GM23248 (cell line): ENCODE results near the gene ZNF292. TPM values are rescaled to one million over a fixed set of nuclear protein-coding genes. Genes with fewer than 3 reads are reported as not detected.
"Not testable (repeated sequence)": the region's sequence is repeated elsewhere in the genome, so short reads cannot be mapped to it uniquely, and the experiment has no call there.

Experiments
- DNase-seq: peaks from one replicate; pipeline ENCODE4 v3.0.0-alpha.2; 2015
- H2AFZ ChIP-seq: fragments of 200-600 bp; sonication (generic); 2 replicates; pipeline ENCODE4 v1.6.1; 2016; ENCODE audit warnings: antibody characterized with exemption
- H3F3A ChIP-seq: fragments of 200-600 bp; sonication (generic); 2 replicates; pipeline ENCODE4 v1.6.1; 2016; ENCODE audit warnings: mild to moderate bottlenecking, antibody characterized with exemption, mixed run types; ENCODE audit not compliant: insufficient read depth
- H3K27ac ChIP-seq: fragments of 200-600 bp; sonication (generic); 2 replicates; pipeline ENCODE4 v1.5.1; 2016; ENCODE audit warnings: mild to moderate bottlenecking
- H3K27me3 ChIP-seq: fragments of 200-600 bp; sonication (generic); replicated peaks from 2 replicates; pipeline ENCODE4 v1.6.1; 2016; ENCODE audit warnings: mild to moderate bottlenecking; ENCODE audit not compliant: insufficient read depth
- H3K36me3 ChIP-seq: fragments of 200-600 bp; sonication (generic); 2 replicates; pipeline ENCODE4 v1.6.1; 2016; ENCODE audit warnings: low read depth, mild to moderate bottlenecking
- H3K4me1 ChIP-seq: fragments of 200-600 bp; sonication (generic); 2 replicates; pipeline ENCODE4 v1.6.1; 2016; ENCODE audit warnings: mild to moderate bottlenecking; ENCODE audit not compliant: insufficient read depth
- H3K4me2 ChIP-seq: fragments of 200-600 bp; sonication (generic); one replicate; pipeline ENCODE4 v1.6.1; 2016; ENCODE audit warnings: mild to moderate bottlenecking; ENCODE audit not compliant: unreplicated experiment
- H3K4me3 ChIP-seq: fragments of 200-600 bp; sonication (generic); 2 replicates; pipeline ENCODE4 v1.5.1; 2016; ENCODE audit warnings: mild to moderate bottlenecking
- H3K79me2 ChIP-seq: fragments of 200-600 bp; sonication (generic); 2 replicates; pipeline ENCODE4 v1.6.1; 2016; ENCODE audit warnings: mild to moderate bottlenecking; ENCODE audit not compliant: insufficient read depth
- H3K9ac ChIP-seq: fragments of 200-600 bp; sonication (generic); 2 replicates; pipeline ENCODE4 v1.6.1; 2016; ENCODE audit warnings: mild to moderate bottlenecking
- H3K9me2 ChIP-seq: fragments of 200-600 bp; sonication (generic); 2 replicates; pipeline ENCODE4 v1.6.1; 2016; ENCODE audit warnings: mixed run types, mild to moderate bottlenecking, moderate library complexity; ENCODE audit not compliant: insufficient read depth
- H3K9me3 ChIP-seq: fragments of 200-600 bp; sonication (generic); one replicate; pipeline ENCODE4 v1.6.1; 2017; ENCODE audit warnings: low read depth
- H4K20me1 ChIP-seq: fragments of 200-600 bp; sonication (generic); 2 replicates; pipeline ENCODE4 v1.6.0; 2016; ENCODE audit not compliant: insufficient read depth
- EZH2 ChIP-seq: fragments of 200-600 bp; sonication (generic); IDR thresholded peaks from 2 replicates; pipeline ENCODE4 v1.6.1; 2018; ENCODE audit warnings: antibody characterized with exemption, mild to moderate bottlenecking; ENCODE audit not compliant: insufficient read depth, poor library complexity, severe bottlenecking
- EZH2phosphoT487 ChIP-seq: fragments of 200-600 bp; sonication (generic); IDR thresholded peaks from 2 replicates; pipeline ENCODE4 v1.6.1; 2018; ENCODE audit warnings: antibody characterized with exemption, moderate library complexity, mild to moderate bottlenecking, low read depth; ENCODE audit not compliant: insufficient read depth
- WGBS, 2 experiments: methylation state at CpG; one replicate each; pipeline ENCODE4 v1.1.6; 2015 to 2017; ENCODE audit warnings: low lambda C conversion rate in 2 of 2, low coverage in 1 of 2; ENCODE audit errors: missing lambda C conversion rate in 2 of 2; 5-methylcytosine and 5-hydroxymethylcytosine counted together
- in situ Hi-C: fragments of 300-500 bp; cut with MboI; formaldehyde crosslinking; loops from 2 replicates; pipeline ENCODE4 v1.15.0; 2020
- polyA plus RNA-seq: library from polyadenylated mRNA; unstranded; fragments of >200 nt; fragmentation: Nextera tagmentation; extraction: Ambion mirVana; gene quantifications from 2 replicates; pipeline ENCODE4 v1.2.1, GENCODE V29; 2016
- total RNA-seq: library from RNA; depleted of rRNA; stranded (reverse); fragments of >200 nt; shearing (Covaris generic); gene quantifications from 2 replicates; pipeline ENCODE4 v1.2.3, GENCODE V29; 2014

The ZNF292 gene
- total and polyA plus RNA-seq, 2 experiments from 2014 or later, result 14.1 to 21.7 TPM

DNA sequence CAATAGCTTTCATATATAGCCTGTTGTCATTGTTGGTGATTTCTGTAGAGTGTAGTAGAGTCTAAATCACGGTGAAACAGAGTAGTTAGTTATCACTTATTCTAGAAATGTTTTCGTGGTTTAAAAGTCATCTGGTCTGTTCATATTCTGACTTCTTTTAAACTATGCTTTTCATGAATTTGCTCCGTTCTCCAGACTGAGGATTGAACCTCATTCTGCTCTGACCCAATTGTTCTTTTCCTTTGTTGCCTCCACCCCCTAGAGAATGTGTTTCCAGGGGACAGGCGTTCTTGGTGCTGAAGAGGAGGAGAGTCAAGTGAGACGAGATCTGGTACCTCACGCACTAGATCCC is 748 bp upstream of the ZNF292 start:
- Histone ChIP-seq H3K4me2 (peak overlapping the region; percentile 89), H3K4me1 (peaks cover 38% of the 10 kb centered on the region), H2AFZ (peak overlapping the region; percentile 93), H4K20me1 (peaks cover 11% of the 10 kb centered on the region; the same call in 1 of the 2 replicates), H3K9ac (peak overlapping the region; percentile 88), H3K27ac (peak overlapping the region; percentile 93), H3K27me3 (no peaks in the 10 kb centered on the region), H3F3A (peaks cover 37% of the 10 kb centered on the region), H3K36me3 (0 out of 2 replicates have a peak, but pooled peaks cover 3% of the 10 kb centered on the region), H3K9me3 (no peaks in the 10 kb centered on the region), H3K9me2 (no peaks in the 10 kb centered on the region), H3K4me3 (peak overlapping the region; percentile 84), H3K79me2 (peaks cover 56% of the 10 kb centered on the region)
- no peak for DNase-seq
- in situ Hi-C loops, result no loop called here
- TF ChIP-seq EZH2phosphoT487, result no peak
- TF ChIP-seq EZH2, result no peak
- WGBS, 2 experiments, result 0 to 3% methylated on average over 6 of the region's 6 CpGs

DNA sequence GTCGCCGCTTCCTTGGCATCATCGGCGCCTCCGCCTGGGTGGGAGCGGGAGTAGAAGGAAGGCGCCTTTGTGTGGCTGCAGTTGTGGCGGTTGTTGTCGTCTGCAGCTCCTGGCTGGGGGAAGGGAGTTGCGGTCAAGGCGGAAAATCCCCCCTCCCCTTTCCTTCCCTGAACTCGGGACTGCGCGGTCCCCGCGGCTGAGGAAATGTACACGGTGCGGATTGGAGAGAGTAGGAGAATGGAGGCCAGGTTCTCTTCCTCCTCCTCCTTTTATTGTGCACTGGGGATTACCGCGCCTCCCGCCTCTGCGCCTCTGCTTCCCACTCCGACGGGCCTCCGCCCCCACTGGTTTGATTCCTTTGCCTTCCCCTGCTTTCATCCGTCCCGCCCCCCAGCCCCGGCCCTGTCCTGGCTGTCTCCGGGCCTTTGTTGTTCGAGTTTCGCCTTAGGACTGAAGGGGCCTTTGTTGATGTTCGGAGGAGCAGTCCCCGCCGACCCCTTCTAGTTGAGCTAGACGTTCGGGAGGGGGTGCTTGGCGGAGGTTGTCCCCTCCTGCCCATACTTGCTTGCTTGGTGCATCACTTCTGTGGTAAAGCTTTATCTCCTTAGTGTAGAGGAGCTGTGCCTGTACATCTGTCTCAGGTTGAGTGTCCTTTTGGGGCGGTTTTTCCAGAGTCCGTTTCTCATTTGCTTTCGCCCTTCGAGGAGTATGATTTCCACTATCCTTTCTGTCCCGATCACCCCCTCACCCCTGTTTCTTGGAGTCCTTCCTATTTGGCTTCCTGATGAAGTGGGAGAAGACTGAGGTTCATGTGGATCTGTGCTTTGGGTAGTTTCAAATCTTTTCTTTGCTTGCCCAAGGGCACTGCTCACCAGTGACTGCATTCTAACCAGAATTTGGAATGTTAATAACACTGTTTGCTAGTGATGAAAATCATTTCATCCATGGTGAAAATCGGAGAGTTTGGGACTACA is 764 bp downstream of the ZNF292 start:
- no peaks in the 10 kb centered on the region for H3K27me3 ChIP-seq
- peak; percentile 83 for DNase-seq
- no peaks in the 10 kb centered on the region for H3K9me3 ChIP-seq
- peak overlapping the region; percentile 89 for H3K4me2 ChIP-seq
- H3K4me3 ChIP-seq, result peak overlapping the region; percentile 84
- H4K20me1 ChIP-seq, result peaks cover 19% of the 10 kb centered on the region; the same call in 1 of the 2 replicates
- H3K9me2 ChIP-seq, result no peaks in the 10 kb centered on the region
- in situ Hi-C loops, result no loop called here
- H3K27ac ChIP-seq, result peak overlapping the region; percentile 93
- H3K36me3 ChIP-seq, result 0 out of 2 replicates have a peak, but pooled peaks cover 3% of the 10 kb centered on the region
- H3F3A ChIP-seq, result peaks cover 37% of the 10 kb centered on the region
- peak overlapping the region; percentile 88 for H3K9ac ChIP-seq
- no peak for TF ChIP-seq EZH2phosphoT487
- no peak for TF ChIP-seq EZH2
- 1 to 2% methylated on average over 25 to 43 of the region's 43 CpGs for WGBS, 2 experiments
- peaks cover 37% of the 10 kb centered on the region for H3K4me1 ChIP-seq
- H2AFZ ChIP-seq, result peak overlapping the region; percentile 93
- peaks cover 71% of the 10 kb centered on the region for H3K79me2 ChIP-seq

GRCh38 chr6:87157596-87157995 is 2.2 kb downstream of the ZNF292 start:
- H3K9me3 ChIP-seq, DNase-seq, H3K9me2 ChIP-seq, H2AFZ ChIP-seq, in situ Hi-C loops, H3K27me3 ChIP-seq, H3K36me3 ChIP-seq: not testable (repeated sequence)
- Histone ChIP-seq H4K20me1 (peaks cover 23% of the 10 kb centered on the region; the same call in 1 of the 2 replicates), H3K4me2 (peak overlapping the region; percentile 89), H3K4me1 (peaks cover 34% of the 10 kb centered on the region), H3K27ac (peak overlapping the region; percentile 93; the same call in 1 of the 2 replicates), H3F3A (peaks cover 32% of the 10 kb centered on the region), H3K4me3 (peak overlapping the region; percentile 84), H3K79me2 (peaks cover 85% of the 10 kb centered on the region), H3K9ac (peak overlapping the region; percentile 88)
- 88 to 89% methylated on average over 10 of the region's 10 CpGs for WGBS, 2 experiments

DNA sequence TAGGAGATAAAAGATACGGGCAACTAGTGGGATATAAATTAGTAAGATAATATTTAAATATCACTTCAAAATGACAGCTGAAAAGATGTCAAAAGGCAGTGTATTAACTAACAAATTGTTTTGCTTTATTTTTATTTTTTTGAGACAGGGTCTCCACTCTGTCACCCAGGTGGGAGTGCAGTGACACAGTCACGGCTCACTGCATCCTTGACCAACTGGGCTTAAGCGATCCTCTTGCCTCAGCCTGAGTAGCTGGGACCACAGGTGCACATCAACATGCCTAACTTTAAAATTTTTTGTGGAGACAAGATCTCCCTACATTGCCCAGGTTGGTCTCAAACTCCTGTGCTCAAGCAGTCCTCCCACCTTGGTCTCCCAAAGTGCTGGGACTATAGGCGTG is 5.9 kb downstream of the ZNF292 start:
- peaks cover 25% of the 10 kb centered on the region for H3K4me1 ChIP-seq
- no peak overlapping the region for H3K27ac ChIP-seq
- no peaks in the 10 kb centered on the region for H3K9me2 ChIP-seq
- no peaks in the 10 kb centered on the region for H3K27me3 ChIP-seq
- peaks cover 100% of the 10 kb centered on the region for H3K79me2 ChIP-seq
- H4K20me1 ChIP-seq, result peaks cover 37% of the 10 kb centered on the region
- no peaks in the 10 kb centered on the region for H3K9me3 ChIP-seq
- peaks cover 12% of the 10 kb centered on the region for H3F3A ChIP-seq
- in situ Hi-C loops, result no loop called here
- H3K4me2 ChIP-seq, result no peak overlapping the region
- DNase-seq, result no peak
- H3K4me3 ChIP-seq, result no peak overlapping the region
- WGBS, 2 experiments, result 97 to 100% methylated on average over 4 of the region's 4 CpGs
- no peak overlapping the region for H3K9ac ChIP-seq
- TF ChIP-seq EZH2phosphoT487, result no peak
- TF ChIP-seq EZH2, result no peak
- no peak overlapping the region for H2AFZ ChIP-seq
- 0 out of 2 replicates have a peak, but pooled peaks cover 3% of the 10 kb centered on the region for H3K36me3 ChIP-seq
